GM23248 (cell line): ENCODE data around the gene ABHD16A.

ENCODE experiments used
- EZH2 ChIP-seq: fragments of 200-600 bp; sonication (generic); IDR thresholded peaks from 2 replicates; pipeline ENCODE4 v1.6.1; 2018; ENCODE audit warnings: antibody characterized with exemption, mild to moderate bottlenecking; ENCODE audit not compliant: insufficient read depth, poor library complexity, severe bottlenecking
- EZH2phosphoT487 ChIP-seq: fragments of 200-600 bp; sonication (generic); IDR thresholded peaks from 2 replicates; pipeline ENCODE4 v1.6.1; 2018; ENCODE audit warnings: antibody characterized with exemption, moderate library complexity, mild to moderate bottlenecking, low read depth; ENCODE audit not compliant: insufficient read depth

- TF ChIP-seq EZH2 (no peak), EZH2phosphoT487 (no peak)
Observed at GRCh38 chr6:31697555-31697954, 5.6 kb downstream of the ABHD16A start.
